Activated T-helper 2 cell treated with anti-CD3 and anti-CD28 coated beads, Interferon-gamma antibody, Interleukin-2, Interleukin-4, amounts not matched to agents 10 μg/mL and 5 μg/mL and 100 μg/mL, durations not matched to agents 14 hours and 24 hours and 36 hours (primary cell): ENCODE measurements around the gene PDPK1. TPM values are rescaled to one million over a fixed set of nuclear protein-coding genes. Genes with fewer than 3 reads are reported as not detected.
"Not testable (repeated sequence)": the region's sequence is repeated elsewhere in the genome, so short reads cannot be mapped to it uniquely, and the experiment has no call there.

Experiments used
- DNase-seq: peaks from one replicate; pipeline ENCODE4 v3.0.0; 2021; ENCODE audit warnings: low spot score
- H3K27ac Mint-ChIP-seq: one replicate; pipeline ENCODE4 v1.8.0; 2021; ENCODE audit warnings: mixed read lengths
- H3K27me3 Mint-ChIP-seq: one replicate; pipeline ENCODE4 v1.8.0; 2021; ENCODE audit warnings: low read depth, mixed read lengths
- H3K36me3 Mint-ChIP-seq: one replicate; pipeline ENCODE4 v1.8.0; 2021; ENCODE audit warnings: low read depth, mixed read lengths
- H3K4me1 Mint-ChIP-seq: one replicate; pipeline ENCODE4 v1.8.0; 2021; ENCODE audit warnings: low read depth, mixed read lengths
- H3K4me3 Mint-ChIP-seq: one replicate; pipeline ENCODE4 v1.8.0; 2021; ENCODE audit warnings: low read depth, mild to moderate bottlenecking, moderate library complexity, mixed read lengths
- H3K9me3 Mint-ChIP-seq: one replicate; pipeline ENCODE4 v1.8.0; 2021; ENCODE audit warnings: mixed read lengths
- intact Hi-C: fragments of 100-400 bp; cut with micrococcal nuclease; formaldehyde crosslinking; loops from one replicate; pipeline ENCODE4 v1.15.1; 2023
- total RNA-seq: library from RNA; stranded (reverse); gene quantifications from 2 replicates; pipeline ENCODE4 v1.2.3, GENCODE V29; 2022

The PDPK1 gene
- total RNA-seq, 1 donor from 2014 or later: 45.7 TPM

DNA sequence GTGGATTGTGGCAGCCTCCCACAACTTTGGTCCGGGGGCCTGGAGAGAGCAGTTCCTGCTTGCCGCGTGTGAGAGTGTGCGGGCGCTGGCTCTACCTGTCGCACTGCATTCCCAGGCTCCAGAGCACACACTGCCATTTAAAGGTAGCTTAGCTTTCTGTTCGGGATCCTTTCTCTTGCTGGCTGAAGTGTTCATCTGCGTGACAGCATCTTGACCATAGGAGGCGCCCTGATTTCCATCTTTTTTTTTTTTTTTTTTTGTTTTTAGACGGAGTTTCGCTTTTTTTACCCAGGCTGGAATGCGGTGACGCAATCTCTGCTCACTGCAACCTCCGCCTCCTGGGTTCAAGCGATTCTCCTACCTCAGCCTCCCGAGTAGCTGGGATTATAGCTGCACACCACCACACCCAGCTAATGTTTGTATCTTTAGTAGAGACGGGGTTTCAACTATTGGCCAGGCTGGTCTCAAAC is 13.6 kb downstream of the PDPK1 start:
- DNase-seq, H3K9me3 Mint-ChIP-seq, H3K36me3 Mint-ChIP-seq, H3K4me3 Mint-ChIP-seq, H3K27me3 Mint-ChIP-seq, intact Hi-C loops, H3K4me1 Mint-ChIP-seq, H3K27ac Mint-ChIP-seq: not testable (repeated sequence)

- intact Hi-C loops, H3K4me1 Mint-ChIP-seq, DNase-seq, H3K27me3 Mint-ChIP-seq, H3K9me3 Mint-ChIP-seq, H3K36me3 Mint-ChIP-seq, H3K4me3 Mint-ChIP-seq, H3K27ac Mint-ChIP-seq: not testable (repeated sequence)
Measured at GRCh38 chr16:2554709-2555425, 17.0 kb downstream of the PDPK1 start.

DNA sequence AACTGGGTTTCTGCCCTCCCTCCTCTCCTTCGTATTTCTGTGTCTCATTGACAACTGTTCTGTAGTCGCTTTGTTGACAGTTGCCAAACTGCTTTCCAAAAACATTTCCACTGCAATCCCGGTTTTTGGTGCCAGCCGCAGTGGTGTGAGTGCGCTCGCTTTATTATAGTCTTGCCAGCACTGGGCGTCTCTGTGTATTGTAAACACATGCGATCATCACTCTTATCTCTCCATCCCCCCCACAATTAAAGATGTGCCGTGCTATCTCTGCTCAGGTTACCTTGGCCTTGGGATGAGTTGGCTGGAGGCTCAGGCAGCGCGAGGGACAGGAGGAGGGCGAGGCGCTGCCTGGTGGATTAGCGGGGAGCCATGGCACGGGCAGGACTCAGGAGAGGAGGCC is 19.3 kb downstream of the PDPK1 start:
- not testable (repeated sequence) for DNase-seq, H3K36me3 Mint-ChIP-seq

DNA sequence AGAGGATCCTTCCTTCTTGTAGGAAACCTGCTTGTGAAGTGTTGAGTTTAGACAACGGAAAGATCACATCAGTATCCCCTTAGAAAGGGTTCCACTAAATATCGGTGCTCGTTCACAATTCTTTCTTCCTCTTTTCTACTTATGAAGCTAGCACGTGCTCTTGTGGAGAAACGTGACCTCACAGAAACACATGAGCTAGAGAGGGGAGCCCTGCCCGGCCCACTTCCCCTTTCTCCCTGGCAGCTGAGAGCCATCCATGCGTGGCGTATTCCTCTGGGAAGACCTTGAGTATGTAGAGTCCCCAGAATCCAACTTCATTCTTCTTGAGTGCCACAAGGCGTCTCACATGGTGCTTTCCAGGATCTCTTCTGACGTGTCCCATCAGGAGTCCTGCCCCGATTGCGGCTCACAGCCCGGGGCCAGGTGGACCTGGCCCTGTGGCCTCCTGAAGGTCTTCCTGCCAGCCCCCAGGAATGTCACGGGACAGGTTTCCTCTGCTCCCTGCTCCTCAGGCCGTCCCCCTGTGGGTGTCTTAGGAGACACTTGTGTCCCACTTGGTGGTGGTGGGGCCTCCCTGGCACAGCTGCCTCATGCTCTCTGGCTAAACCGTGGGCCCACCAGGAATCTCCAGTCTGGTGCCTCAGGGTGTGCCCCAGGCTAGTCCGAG is 22.4 kb downstream of the PDPK1 start:
- DNase-seq, intact Hi-C loops, H3K27me3 Mint-ChIP-seq, H3K36me3 Mint-ChIP-seq, H3K9me3 Mint-ChIP-seq, H3K4me3 Mint-ChIP-seq, H3K27ac Mint-ChIP-seq, H3K4me1 Mint-ChIP-seq: not testable (repeated sequence)

More for the DNA sequence above, 19.3 kb downstream of the PDPK1 start:
- H3K27me3 Mint-ChIP-seq, intact Hi-C loops, H3K4me1 Mint-ChIP-seq, H3K9me3 Mint-ChIP-seq, H3K4me3 Mint-ChIP-seq, H3K27ac Mint-ChIP-seq: not testable (repeated sequence)

DNA sequence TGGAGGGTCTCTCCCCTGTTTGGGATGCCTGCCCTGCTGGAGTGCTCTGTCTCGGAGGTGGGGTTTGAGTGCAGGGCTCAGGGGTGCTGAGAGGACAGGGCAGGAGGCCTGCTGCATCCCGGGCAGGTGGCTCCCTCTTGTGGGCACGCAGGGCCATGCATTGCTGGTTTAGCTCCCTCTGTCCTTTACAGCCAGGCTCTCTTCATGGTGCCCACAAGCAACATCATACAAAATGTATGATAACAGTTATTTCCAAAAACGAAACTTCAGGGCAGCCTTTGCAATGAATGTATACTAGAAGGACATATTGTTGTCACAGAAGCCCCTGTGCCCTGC is 22.9 kb downstream of the PDPK1 start:
- H3K36me3 Mint-ChIP-seq, H3K4me3 Mint-ChIP-seq, intact Hi-C loops, H3K9me3 Mint-ChIP-seq, H3K27ac Mint-ChIP-seq, H3K27me3 Mint-ChIP-seq, H3K4me1 Mint-ChIP-seq: not testable (repeated sequence)
- DNase-seq: peak; percentile 60

GRCh38 chr16:2567506-2567905 is 29.7 kb downstream of the PDPK1 start:
- H3K4me1 Mint-ChIP-seq, H3K4me3 Mint-ChIP-seq, H3K27me3 Mint-ChIP-seq, DNase-seq, H3K27ac Mint-ChIP-seq, H3K36me3 Mint-ChIP-seq, intact Hi-C loops, H3K9me3 Mint-ChIP-seq: not testable (repeated sequence)

GRCh38 chr16:2568573-2568972 is 30.8 kb downstream of the PDPK1 start:
- H3K27me3 Mint-ChIP-seq, DNase-seq, H3K9me3 Mint-ChIP-seq, H3K27ac Mint-ChIP-seq, H3K36me3 Mint-ChIP-seq, H3K4me1 Mint-ChIP-seq, H3K4me3 Mint-ChIP-seq, intact Hi-C loops: not testable (repeated sequence)

- H3K27ac Mint-ChIP-seq, H3K4me1 Mint-ChIP-seq, H3K9me3 Mint-ChIP-seq, H3K36me3 Mint-ChIP-seq, intact Hi-C loops, H3K27me3 Mint-ChIP-seq, H3K4me3 Mint-ChIP-seq, DNase-seq: not testable (repeated sequence)
Measured at GRCh38 chr16:2572704-2573103, 34.9 kb downstream of the PDPK1 start.

DNA sequence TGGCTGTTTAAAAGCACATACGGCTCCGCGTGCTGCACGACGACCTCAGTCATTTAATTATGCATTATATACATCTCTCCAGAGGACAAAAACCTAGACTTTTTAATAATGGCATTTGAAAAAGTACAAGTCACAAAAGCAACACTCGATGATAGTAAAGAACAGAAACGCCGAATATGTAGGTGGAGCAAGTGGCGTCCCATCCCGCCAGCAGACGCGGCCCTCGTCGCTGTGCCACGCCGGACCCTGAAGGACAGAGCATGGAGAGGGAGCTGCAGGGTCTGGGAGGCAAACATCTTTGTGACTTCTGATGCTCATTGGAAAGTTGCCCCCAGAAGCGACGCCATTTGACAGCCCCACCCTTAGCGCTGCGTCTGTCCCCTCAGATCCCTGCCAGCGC is 38.0 kb downstream of the PDPK1 start:
- H3K9me3 Mint-ChIP-seq, H3K27me3 Mint-ChIP-seq, H3K4me1 Mint-ChIP-seq, H3K4me3 Mint-ChIP-seq, DNase-seq, H3K27ac Mint-ChIP-seq, H3K36me3 Mint-ChIP-seq, intact Hi-C loops: not testable (repeated sequence)

GRCh38 chr16:2577044-2577443 is 39.2 kb downstream of the PDPK1 start:
- H3K36me3 Mint-ChIP-seq, DNase-seq, H3K4me3 Mint-ChIP-seq, H3K27me3 Mint-ChIP-seq, H3K4me1 Mint-ChIP-seq, H3K9me3 Mint-ChIP-seq, intact Hi-C loops, H3K27ac Mint-ChIP-seq: not testable (repeated sequence)

DNA sequence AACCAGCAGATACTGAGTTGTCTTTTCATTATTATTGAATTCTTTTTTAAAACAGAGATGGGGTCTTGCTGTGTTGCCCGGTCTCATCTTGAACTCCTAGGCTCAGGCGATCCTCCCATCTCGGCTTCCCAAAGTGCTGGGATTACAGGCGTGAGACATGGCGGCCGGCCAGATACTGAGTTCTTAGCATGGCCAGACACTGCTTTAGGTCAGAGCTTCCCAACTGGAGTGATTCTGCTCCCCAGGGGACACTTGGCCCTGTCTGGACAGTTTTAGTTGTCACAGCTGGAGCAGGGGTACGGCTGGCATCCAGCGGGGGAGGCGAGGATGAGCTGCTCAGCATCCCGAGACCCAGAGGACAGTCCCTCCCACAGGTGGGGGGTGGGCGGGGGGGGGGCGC is 41.1 kb downstream of the PDPK1 start:
- H3K27ac Mint-ChIP-seq, DNase-seq, H3K36me3 Mint-ChIP-seq, H3K9me3 Mint-ChIP-seq, H3K4me3 Mint-ChIP-seq, H3K27me3 Mint-ChIP-seq, H3K4me1 Mint-ChIP-seq, intact Hi-C loops: not testable (repeated sequence)

GRCh38 chr16:2580143-2580542 is 42.3 kb downstream of the PDPK1 start:
- H3K4me3 Mint-ChIP-seq, H3K36me3 Mint-ChIP-seq: not testable (repeated sequence)

DNA sequence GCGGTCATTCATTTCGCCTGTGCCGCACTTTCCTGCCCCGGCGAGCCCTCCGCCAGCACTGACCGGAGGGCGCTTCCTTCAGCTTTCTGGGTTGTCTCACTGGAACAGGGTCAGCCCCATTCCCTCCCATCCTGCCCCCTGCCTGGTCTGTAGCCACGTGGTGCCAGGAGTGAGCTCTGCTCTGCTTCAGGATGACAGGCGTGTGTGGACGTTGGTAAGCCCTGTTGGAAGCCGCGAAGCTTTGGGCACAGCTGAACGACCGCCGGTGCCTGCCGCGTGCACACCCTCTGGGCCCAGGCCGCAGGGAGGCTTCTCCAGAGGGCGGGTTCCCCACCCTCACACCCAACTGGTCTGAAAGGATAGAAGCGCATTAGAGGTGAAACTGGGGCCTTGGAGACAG is 43.0 kb downstream of the PDPK1 start:
- not testable (repeated sequence) for H3K4me3 Mint-ChIP-seq, H3K27me3 Mint-ChIP-seq

More at GRCh38 chr16:2580143-2580542, 42.3 kb downstream of the PDPK1 start:
- H3K4me1 Mint-ChIP-seq, H3K27ac Mint-ChIP-seq, H3K27me3 Mint-ChIP-seq, DNase-seq, H3K9me3 Mint-ChIP-seq, intact Hi-C loops: not testable (repeated sequence)

More for the DNA sequence above, 43.0 kb downstream of the PDPK1 start:
- intact Hi-C loops, H3K27ac Mint-ChIP-seq, DNase-seq, H3K36me3 Mint-ChIP-seq, H3K4me1 Mint-ChIP-seq, H3K9me3 Mint-ChIP-seq: not testable (repeated sequence)
